Fibroblast of villous mesenchyme (primary cell): ENCODE data around the gene SFMBT2. TPM values are rescaled to one million over a fixed set of nuclear protein-coding genes. Genes with fewer than 3 reads are reported as not detected.
A peak's percentile ranks its signal among the peaks of the same experiment; 100 is the strongest.
"Not testable (repeated sequence)": the region's sequence is repeated elsewhere in the genome, so short reads cannot be mapped to it uniquely, and the experiment has no call there.

Experiments used
- DNase-seq: peaks from one replicate; pipeline ENCODE4 v3.0.0-alpha.2; 2010; ENCODE audit warnings: low read depth
- H3K4me3 ChIP-seq: 2 replicates; pipeline ENCODE4 v1.5.1; 2011; ENCODE audit warnings: low read depth, mild to moderate bottlenecking, low read length
- CTCF ChIP-seq: IDR thresholded peaks from 2 replicates; pipeline ENCODE4 v1.5.1; 2012; ENCODE audit warnings: low read depth, mild to moderate bottlenecking, low read length; ENCODE audit not compliant: insufficient read depth
- total RNA-seq: library from RNA; depleted of rRNA; stranded (reverse); fragments of >200 nt; gene quantifications from 2 replicates; pipeline ENCODE4 v1.2.3, GENCODE V29; 2012

The SFMBT2 gene
- total RNA-seq, 1 donor, result 1.7 TPM

- no peak for DNase-seq
- H3K4me3 ChIP-seq, result no peak overlapping the region
- TF ChIP-seq CTCF, result no peak
Measured at GRCh38 chr10:7225133-7225532, 185.7 kb downstream of the SFMBT2 start.

GRCh38 chr10:7218968-7219367, 191.9 kb downstream of the SFMBT2 start:
- no peak for TF ChIP-seq CTCF
- H3K4me3 ChIP-seq, result no peak overlapping the region
- peak; percentile 51 for DNase-seq

- H3K4me3 ChIP-seq, DNase-seq: not testable (repeated sequence)
Measured at GRCh38 chr10:7212696-7213095, 198.1 kb downstream of the SFMBT2 start.

GRCh38 chr10:7211857-7212577, 198.8 kb downstream of the SFMBT2 start:
- H3K4me3 ChIP-seq, result no peak overlapping the region
- no peak for TF ChIP-seq CTCF
- no peak for DNase-seq

GRCh38 chr10:7210516-7210915, 200.3 kb downstream of the SFMBT2 start:
- TF ChIP-seq CTCF, result no peak
- H3K4me3 ChIP-seq, result no peak overlapping the region
- no peak for DNase-seq

GRCh38 chr10:7209458-7209857, 201.4 kb downstream of the SFMBT2 start:
- TF ChIP-seq CTCF, result no peak
- no peak overlapping the region for H3K4me3 ChIP-seq
- no peak for DNase-seq

- no peak overlapping the region for H3K4me3 ChIP-seq
- DNase-seq, result no peak
- no peak for TF ChIP-seq CTCF
Measured at GRCh38 chr10:7206412-7207100, 204.3 kb downstream of the SFMBT2 start.
